ENCODE results near the gene ALDH3B1.
A peak's percentile ranks its signal among the peaks of the same experiment; 100 is the strongest.

Gene ALDH3B1

GRCh38 chr11:67997475-67997921 lies 12.6 kb upstream of the ALDH3B1 start:
- DNase-seq (ENCODE audit: low read depth), result no peak

GRCh38 chr11:67998150-67999045 lies 11.7 kb upstream of the ALDH3B1 start:
- DNase-seq (ENCODE audit: low read depth), result no peak

- DNase-seq (ENCODE audit: low read depth), result no peak
These were observed 10.9 kb upstream of the ALDH3B1 start for GRCh38 chr11:67999201-67999629.

GRCh38 chr11:67999704-68000103 lies 10.4 kb upstream of the ALDH3B1 start:
- DNase-seq (ENCODE audit: low read depth), result no peak

- no peak for DNase-seq (ENCODE audit: low read depth)
These were observed 7.6 kb upstream of the ALDH3B1 start for GRCh38 chr11:68002575-68002937.

- no peak for DNase-seq (ENCODE audit: low read depth)
These were observed 6.9 kb upstream of the ALDH3B1 start for GRCh38 chr11:68002938-68003845.

GRCh38 chr11:68003846-68004550 lies 6.1 kb upstream of the ALDH3B1 start, which contains the start of gene UNC93B1:
UNC93B1 (minus strand) TSS chr11:68004097; CDS start chr11:68004043, 54 bp downstream.
- DNase-seq (ENCODE audit: low read depth), result no peak

- DNase-seq (ENCODE audit: low read depth), result no peak
These were observed 5.4 kb upstream of the ALDH3B1 start for GRCh38 chr11:68004551-68005335.

- no peak for DNase-seq (ENCODE audit: low read depth)
These were observed 3.4 kb upstream of the ALDH3B1 start for GRCh38 chr11:68006606-68007166.

GRCh38 chr11:68007498-68008380 lies 2.4 kb upstream of the ALDH3B1 start:
- DNase-seq (ENCODE audit: low read depth), result no peak

- no peak for DNase-seq (ENCODE audit: low read depth)
These were observed 1.5 kb upstream of the ALDH3B1 start for GRCh38 chr11:68008381-68009337.

GRCh38 chr11:68009391-68010089 lies 587 bp upstream of the ALDH3B1 start:
- DNase-seq (ENCODE audit: low read depth), result no peak

- DNase-seq (ENCODE audit: low read depth), result no peak
These were observed 1.2 kb downstream of the ALDH3B1 start for GRCh38 chr11:68011051-68011943.

- DNase-seq (ENCODE audit: low read depth), result no peak
These were observed 2.1 kb downstream of the ALDH3B1 start for GRCh38 chr11:68012044-68012842.

GRCh38 chr11:68012843-68013610 lies 2.9 kb downstream of the ALDH3B1 start:
- peak; percentile 97 for DNase-seq (ENCODE audit: low read depth)

Measured in HS-27A (cell line).